Epithelial cell of esophagus (primary cell): ENCODE results near the gene P2RX7.
A peak's percentile ranks its signal among the peaks of the same experiment; 100 is the strongest.
"Not testable (repeated sequence)": the region's sequence is repeated elsewhere in the genome, so short reads cannot be mapped to it uniquely, and the experiment has no call there.

Source experiments
- DNase-seq: peaks from one replicate; pipeline ENCODE4 v3.0.0; 2010; ENCODE audit warnings: low read depth
- H3K4me3 ChIP-seq: 2 replicates; pipeline ENCODE4 v1.5.1; 2011; ENCODE audit warnings: mild to moderate bottlenecking, low read length, control low read depth
- CTCF ChIP-seq: IDR thresholded peaks from 2 replicates; pipeline ENCODE4 v1.5.1; 2011; ENCODE audit warnings: low read depth, mild to moderate bottlenecking, low read length, control low read depth, inconsistent platforms; ENCODE audit not compliant: insufficient read depth; ENCODE audit errors: missing control alignments

Gene P2RX7

GRCh38 chr12:121219353-121219986 lies 86.8 kb downstream of the P2RX7 start:
- no peak for DNase-seq
- TF ChIP-seq CTCF, result no peak
- no peak overlapping the region for H3K4me3 ChIP-seq

- H3K4me3 ChIP-seq, result no peak overlapping the region
- no peak for TF ChIP-seq CTCF
- DNase-seq, result no peak
Measured at GRCh38 chr12:121222847-121223246, 90.2 kb downstream of the P2RX7 start.

- peak; percentile 40 for TF ChIP-seq CTCF
- DNase-seq, result peak; percentile 34
- H3K4me3 ChIP-seq, result no peak overlapping the region
Measured at GRCh38 chr12:121223292-121224285, 90.9 kb downstream of the P2RX7 start.

DNA sequence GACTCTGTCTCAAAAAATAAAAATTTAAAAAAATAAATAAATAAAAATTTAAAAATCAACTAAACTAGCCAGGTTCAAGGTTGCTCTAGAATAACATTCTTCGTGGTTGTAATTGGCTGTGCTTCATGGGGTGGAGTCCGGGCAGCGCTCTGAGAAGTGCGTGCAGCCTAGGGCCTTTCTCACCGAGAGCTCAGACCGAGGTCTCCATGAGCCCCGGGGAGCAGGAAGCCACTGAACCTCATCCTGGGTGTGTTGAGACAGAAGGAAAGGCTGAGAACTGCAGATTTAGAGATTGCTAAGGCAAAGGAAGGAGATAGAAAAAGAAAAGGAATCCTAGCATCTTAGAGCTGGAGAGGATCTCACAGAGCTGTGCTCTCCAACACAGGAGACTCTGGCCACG lies 91.9 kb downstream of the P2RX7 start:
- no peak for TF ChIP-seq CTCF
- DNase-seq, result no peak
- H3K4me3 ChIP-seq, result no peak overlapping the region

GRCh38 chr12:121226399-121226798 lies 93.7 kb downstream of the P2RX7 start:
- H3K4me3 ChIP-seq, result no peak overlapping the region
- DNase-seq, result no peak
- TF ChIP-seq CTCF, result no peak

DNA sequence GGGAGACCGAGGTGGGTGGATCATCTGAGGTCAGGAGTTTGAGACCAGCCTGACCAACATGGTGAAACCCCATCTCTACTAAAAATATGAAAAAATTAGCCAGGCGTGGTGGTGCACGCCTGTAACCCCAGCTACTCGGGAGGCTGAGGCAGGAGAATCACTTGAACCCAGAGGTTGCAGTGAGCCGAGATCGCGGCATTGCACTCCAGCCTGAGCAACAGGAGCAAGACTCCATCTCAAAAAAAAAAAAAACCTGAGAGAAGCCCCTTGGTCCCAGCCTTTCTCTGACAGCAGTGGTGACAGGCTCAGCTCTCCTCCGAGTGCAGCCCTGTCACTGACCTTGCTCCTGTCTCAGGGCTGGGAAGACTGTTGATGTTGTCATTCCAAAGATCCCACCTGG lies 94.2 kb downstream of the P2RX7 start:
- not testable (repeated sequence) for DNase-seq, H3K4me3 ChIP-seq

DNA sequence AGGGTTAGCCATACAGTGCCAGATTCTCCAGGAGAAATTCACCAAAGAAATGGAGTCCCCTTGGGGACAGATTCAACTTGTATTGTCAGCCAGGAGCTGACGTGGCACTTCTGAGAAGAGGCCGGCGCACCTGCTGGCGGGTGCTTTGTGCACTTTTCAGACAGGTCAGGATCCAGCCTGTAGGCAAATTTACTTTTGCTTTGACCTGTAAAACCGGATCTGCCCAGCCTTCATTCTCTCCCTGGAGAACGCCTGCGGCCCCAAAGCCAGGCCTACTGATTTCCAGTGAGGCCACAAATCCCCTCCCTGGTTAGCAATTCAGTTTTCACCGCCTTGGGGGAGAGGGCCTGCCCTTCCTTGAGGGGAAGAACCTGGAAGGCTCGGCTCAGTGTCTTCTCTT lies 94.6 kb downstream of the P2RX7 start:
- TF ChIP-seq CTCF, result no peak
- H3K4me3 ChIP-seq, result no peak overlapping the region
- peak; percentile 75 for DNase-seq
